Measurements from ENCODE around the gene ZNF79.

- no peak for TF ChIP-seq FOSL1 (IDR thresholded peaks at IDR 0.05; ENCODE audit: insufficient read depth, low read depth, low read length)
- no peak for TF ChIP-seq RBBP5 (IDR thresholded peaks at IDR 0.05; ENCODE audit: borderline replicate concordance, low read depth, low read length)
- no peak for TF ChIP-seq TAF1 (IDR thresholded peaks at IDR 0.05; ENCODE audit: low read depth, low read length)
- TF ChIP-seq YY1 (IDR thresholded peaks at IDR 0.05; ENCODE audit: low read depth, low read length), result no peak
- no peak for TF ChIP-seq JUND (IDR thresholded peaks at IDR 0.05; ENCODE audit: low read length)
Measured at GRCh38 chr9:127444283-127444920, 20.2 kb downstream of the ZNF79 start.

All from H1 (cell line).